ENCODE measurements around the gene UBAP1L.

DNA sequence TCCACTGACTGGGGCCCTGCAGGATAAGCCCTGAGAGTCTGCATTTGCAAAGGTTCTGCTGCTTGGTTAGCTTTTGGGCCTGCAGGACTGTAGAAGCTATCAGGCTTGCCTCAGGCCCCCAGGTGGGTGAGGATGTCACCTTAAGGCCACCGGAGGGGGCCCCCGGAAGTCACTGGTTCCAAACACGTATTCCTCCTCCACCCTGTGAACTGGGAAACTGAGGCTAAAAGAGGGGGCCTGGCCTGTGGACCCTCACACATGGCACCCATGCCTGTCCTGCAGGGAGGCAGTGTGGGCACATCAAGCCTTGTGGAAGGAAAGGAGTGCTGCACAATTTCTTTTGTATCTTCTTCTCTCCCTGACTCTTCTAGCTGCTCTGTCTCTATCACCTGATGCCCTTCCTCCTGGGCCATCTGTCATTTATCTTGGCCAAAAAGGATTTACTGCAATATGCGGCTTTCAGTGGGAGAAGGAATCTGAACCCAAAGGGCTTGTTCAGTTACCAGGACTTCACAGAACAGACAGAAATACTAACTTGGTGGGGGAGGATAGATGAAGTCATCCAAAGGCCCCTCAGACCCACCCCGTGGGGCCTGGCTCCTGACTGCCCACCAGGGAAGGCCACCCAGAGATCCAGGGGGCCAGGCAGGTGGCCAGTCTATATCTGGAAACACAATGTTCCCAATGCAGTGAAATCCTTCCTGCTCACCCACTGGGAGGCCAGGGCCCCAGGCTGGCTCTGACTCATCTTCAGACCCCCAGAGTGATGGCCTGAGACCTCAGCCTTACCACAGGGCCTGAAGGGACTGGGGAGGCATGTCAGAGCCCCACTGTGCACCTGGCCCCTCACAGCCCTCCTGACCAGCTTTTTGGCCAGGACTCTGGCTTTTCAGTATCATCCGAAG is 18.3 kb downstream of the UBAP1L start:
- TF ChIP-seq CREB1 (IDR thresholded peaks at IDR 0.05; ENCODE audit: low read depth): no peak
- TF ChIP-seq EP300 (IDR thresholded peaks at IDR 0.05; ENCODE audit: borderline replicate concordance): no peak
- TF ChIP-seq, protein P1, sequence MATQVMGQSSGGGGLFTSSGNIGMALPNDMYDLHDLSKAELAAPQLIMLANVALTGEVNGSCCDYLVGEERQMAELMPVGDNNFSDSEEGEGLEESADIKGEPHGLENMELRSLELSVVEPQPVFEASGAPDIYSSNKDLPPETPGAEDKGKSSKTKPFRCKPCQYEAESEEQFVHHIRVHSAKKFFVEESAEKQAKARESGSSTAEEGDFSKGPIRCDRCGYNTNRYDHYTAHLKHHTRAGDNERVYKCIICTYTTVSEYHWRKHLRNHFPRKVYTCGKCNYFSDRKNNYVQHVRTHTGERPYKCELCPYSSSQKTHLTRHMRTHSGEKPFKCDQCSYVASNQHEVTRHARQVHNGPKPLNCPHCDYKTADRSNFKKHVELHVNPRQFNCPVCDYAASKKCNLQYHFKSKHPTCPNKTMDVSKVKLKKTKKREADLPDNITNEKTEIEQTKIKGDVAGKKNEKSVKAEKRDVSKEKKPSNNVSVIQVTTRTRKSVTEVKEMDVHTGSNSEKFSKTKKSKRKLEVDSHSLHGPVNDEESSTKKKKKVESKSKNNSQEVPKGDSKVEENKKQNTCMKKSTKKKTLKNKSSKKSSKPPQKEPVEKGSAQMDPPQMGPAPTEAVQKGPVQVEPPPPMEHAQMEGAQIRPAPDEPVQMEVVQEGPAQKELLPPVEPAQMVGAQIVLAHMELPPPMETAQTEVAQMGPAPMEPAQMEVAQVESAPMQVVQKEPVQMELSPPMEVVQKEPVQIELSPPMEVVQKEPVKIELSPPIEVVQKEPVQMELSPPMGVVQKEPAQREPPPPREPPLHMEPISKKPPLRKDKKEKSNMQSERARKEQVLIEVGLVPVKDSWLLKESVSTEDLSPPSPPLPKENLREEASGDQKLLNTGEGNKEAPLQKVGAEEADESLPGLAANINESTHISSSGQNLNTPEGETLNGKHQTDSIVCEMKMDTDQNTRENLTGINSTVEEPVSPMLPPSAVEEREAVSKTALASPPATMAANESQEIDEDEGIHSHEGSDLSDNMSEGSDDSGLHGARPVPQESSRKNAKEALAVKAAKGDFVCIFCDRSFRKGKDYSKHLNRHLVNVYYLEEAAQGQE (IDR thresholded peaks at IDR 0.05; ENCODE audit: low read depth): no peak
- TF ChIP-seq NFIC (IDR thresholded peaks at IDR 0.05): no peak
- no peak for TF ChIP-seq RAD21 (IDR thresholded peaks at IDR 0.05; ENCODE audit: low read depth)
- TF ChIP-seq, protein P2, sequence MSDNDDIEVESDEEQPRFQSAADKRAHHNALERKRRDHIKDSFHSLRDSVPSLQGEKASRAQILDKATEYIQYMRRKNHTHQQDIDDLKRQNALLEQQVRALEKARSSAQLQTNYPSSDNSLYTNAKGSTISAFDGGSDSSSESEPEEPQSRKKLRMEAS (IDR thresholded peaks at IDR 0.05): no peak
- no peak for TF ChIP-seq CEBPB (IDR thresholded peaks at IDR 0.05)
- TF ChIP-seq FOXM1 (IDR thresholded peaks at IDR 0.05; ENCODE audit: borderline replicate concordance, low read depth): no peak
- TF ChIP-seq ZBTB7A (IDR thresholded peaks at IDR 0.05; ENCODE audit: low read depth): no peak
- TF ChIP-seq TAF1 (IDR thresholded peaks at IDR 0.05; ENCODE audit: low read depth): no peak
- TF ChIP-seq YY1 (IDR thresholded peaks at IDR 0.05; ENCODE audit: low read depth): no peak
- TF ChIP-seq, protein P3, sequence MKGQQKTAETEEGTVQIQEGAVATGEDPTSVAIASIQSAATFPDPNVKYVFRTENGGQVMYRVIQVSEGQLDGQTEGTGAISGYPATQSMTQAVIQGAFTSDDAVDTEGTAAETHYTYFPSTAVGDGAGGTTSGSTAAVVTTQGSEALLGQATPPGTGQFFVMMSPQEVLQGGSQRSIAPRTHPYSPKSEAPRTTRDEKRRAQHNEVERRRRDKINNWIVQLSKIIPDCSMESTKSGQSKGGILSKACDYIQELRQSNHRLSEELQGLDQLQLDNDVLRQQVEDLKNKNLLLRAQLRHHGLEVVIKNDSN (IDR thresholded peaks at IDR 0.05): no peak
- no peak for TF ChIP-seq EGR1 (IDR thresholded peaks at IDR 0.05)
- no peak for TF ChIP-seq TEAD4 (IDR thresholded peaks at IDR 0.05)
